Endothelial cell of umbilical vein (primary cell): ENCODE measurements around the gene OR14K1.

Experiments
- CTCF ChIP-seq, 2 donors: IDR thresholded peaks; 1 replicate in 1 of 2; 2 replicates in 1 of 2; pipeline ENCODE4 v1.5.1; 2011; ENCODE audit warnings: low read length in 2 of 2, mild to moderate bottlenecking in 2 of 2, moderate library complexity in 2 of 2, control low read depth in 1 of 2, inconsistent platforms in 1 of 2, low read depth in 1 of 2; ENCODE audit not compliant: insufficient read depth in 1 of 2; ENCODE audit errors: extremely low read depth in 1 of 2
- EZH2 ChIP-seq: IDR thresholded peaks from 2 replicates; pipeline ENCODE4 v1.6.1; 2012; ENCODE audit warnings: borderline replicate concordance, low read depth, mild to moderate bottlenecking, moderate library complexity, low read length, inconsistent platforms; ENCODE audit not compliant: severe bottlenecking
- POLR2A ChIP-seq: IDR thresholded peaks from 2 replicates; pipeline ENCODE4 v1.6.1; 2012; ENCODE audit warnings: low read depth, mild to moderate bottlenecking, control low read depth, low read length
- POLR2AphosphoS5 ChIP-seq: IDR thresholded peaks from 2 replicates; pipeline ENCODE4 v1.6.1; 2012; ENCODE audit warnings: low read depth, mild to moderate bottlenecking, control low read depth, low read length, moderate library complexity; ENCODE audit not compliant: insufficient read depth

- TF ChIP-seq POLR2A, result no peak
- TF ChIP-seq CTCF (IDR thresholded peaks at IDR 0.05; ENCODE audit: extremely low read depth in 1 of 2, insufficient read depth in 1 of 2, low read depth in 1 of 2, low read length in 2 of 2), result no peak
- TF ChIP-seq EZH2, result no peak
- no peak for TF ChIP-seq POLR2AphosphoS5
Measured at GRCh38 chr1:247746391-247746935, 8.0 kb downstream of the OR14K1 start.
